HEK293 (cell line): Measurements from ENCODE around the gene PPP1R15B.
A peak's percentile ranks its signal among the peaks of the same experiment; 100 is the strongest.

Experiments used
- ELK4 ChIP-seq: IDR thresholded peaks from 2 replicates; pipeline ENCODE4 v1.6.1; 2011; ENCODE audit warnings: mild to moderate bottlenecking, low read depth, low read length, borderline replicate concordance
- MZF1 ChIP-seq: fragments of 450-650 bp; formaldehyde crosslinking; IDR thresholded peaks from 2 replicates; pipeline ENCODE4 v1.5.1; 2017; ENCODE audit warnings: missing biosample characterization, missing genetic modification characterization, borderline replicate concordance
- PRDM4 ChIP-seq: fragments of 450-650 bp; formaldehyde crosslinking; IDR thresholded peaks from 2 replicates; pipeline ENCODE4 v1.5.1; 2017; ENCODE audit warnings: missing biosample characterization, missing genetic modification characterization
- PRDM6 ChIP-seq: fragments of 450-650 bp; formaldehyde crosslinking; IDR thresholded peaks from 2 replicates; pipeline ENCODE4 v1.5.1; 2017; ENCODE audit warnings: missing biosample characterization, missing genetic modification characterization
- ZBTB7A ChIP-seq: fragments of 450-650 bp; formaldehyde crosslinking; IDR thresholded peaks from 2 replicates; pipeline ENCODE4 v1.5.1; 2016; ENCODE audit warnings: low read depth, missing biosample characterization, missing genetic modification characterization
- ZFP3 ChIP-seq: fragments of 450-650 bp; formaldehyde crosslinking; IDR thresholded peaks from 2 replicates; pipeline ENCODE4 v1.5.1; 2016; ENCODE audit warnings: low read depth, missing biosample characterization, missing genetic modification characterization
- ZIC2 ChIP-seq: fragments of 450-650 bp; formaldehyde crosslinking; IDR thresholded peaks from 2 replicates; pipeline ENCODE4 v1.5.1; 2016; ENCODE audit warnings: missing biosample characterization, missing genetic modification characterization
- ZNF132 ChIP-seq: fragments of 450-650 bp; formaldehyde crosslinking; IDR thresholded peaks from 2 replicates; pipeline ENCODE4 v1.5.1; 2017; ENCODE audit warnings: missing biosample characterization, missing genetic modification characterization, borderline replicate concordance
- ZNF148 ChIP-seq: fragments of 450-650 bp; formaldehyde crosslinking; IDR thresholded peaks from 2 replicates; pipeline ENCODE4 v1.5.0; 2017; ENCODE audit warnings: missing biosample characterization, missing genetic modification characterization, borderline replicate concordance
- ZNF280C ChIP-seq: fragments of 450-650 bp; formaldehyde crosslinking; IDR thresholded peaks from 2 replicates; pipeline ENCODE4 v1.5.1; 2016; ENCODE audit warnings: missing biosample characterization, missing genetic modification characterization
- ZNF335 ChIP-seq: fragments of 450-650 bp; formaldehyde crosslinking; conservative IDR thresholded peaks from 2 replicates; pipeline ENCODE4 v1.5.1; 2016; ENCODE audit warnings: missing biosample characterization, missing genetic modification characterization
- ZNF37A ChIP-seq: fragments of 450-650 bp; IDR thresholded peaks from 2 replicates; pipeline ENCODE4 v1.5.1; 2018; ENCODE audit warnings: missing biosample characterization, missing genetic modification characterization
- ZNF416 ChIP-seq: fragments of 450-650 bp; formaldehyde crosslinking; IDR thresholded peaks from 2 replicates; pipeline ENCODE4 v1.5.1; 2016; ENCODE audit warnings: missing biosample characterization, missing genetic modification characterization
- ZNF449 ChIP-seq: fragments of 450-650 bp; formaldehyde crosslinking; IDR thresholded peaks from 2 replicates; pipeline ENCODE4 v1.5.1; 2017; ENCODE audit warnings: missing biosample characterization, mild to moderate bottlenecking, missing genetic modification characterization, moderate library complexity
- ZNF518A ChIP-seq: fragments of 450-650 bp; formaldehyde crosslinking; conservative IDR thresholded peaks from 2 replicates; pipeline ENCODE4 v1.5.1; 2016; ENCODE audit warnings: low read depth, missing biosample characterization, missing genetic modification characterization
- ZNF654 ChIP-seq: fragments of 450-650 bp; formaldehyde crosslinking; IDR thresholded peaks from 2 replicates; pipeline ENCODE4 v1.5.1; 2016; ENCODE audit warnings: low read depth, missing biosample characterization, missing genetic modification characterization
- ZNF660 ChIP-seq: fragments of 450-650 bp; IDR thresholded peaks from 2 replicates; pipeline ENCODE4 v1.5.1; 2018; ENCODE audit warnings: missing biosample characterization, mild to moderate bottlenecking, missing genetic modification characterization
- ZSCAN5A ChIP-seq: fragments of 450-650 bp; formaldehyde crosslinking; IDR thresholded peaks from 2 replicates; pipeline ENCODE4 v1.5.1; 2016; ENCODE audit warnings: missing biosample characterization, missing genetic modification characterization

Gene PPP1R15B

GRCh38 chr1:204411451-204412204, at the start of gene PPP1R15B (continued):
- TF ChIP-seq PRDM4 (tag by site-specific recombination): no peak
- peak; percentile 70; the same call in 1 of the 2 replicates for TF ChIP-seq ZSCAN5A (tag by site-specific recombination)
- TF ChIP-seq ELK4: peak; percentile 64; the same call in 1 of the 2 replicates
- no peak for TF ChIP-seq ZBTB7A (tag by site-specific recombination)
- peak; percentile 96 for TF ChIP-seq ZNF449 (tag by site-specific recombination)
- TF ChIP-seq ZNF132: no peak
- TF ChIP-seq ZNF654: no peak
- no peak for TF ChIP-seq ZNF280C
- 0 out of 2 replicates have a peak, but pooled peaks have one; percentile 20 for TF ChIP-seq ZIC2 (tag by site-specific recombination)
- no peak for TF ChIP-seq ZFP3 (tag by site-specific recombination)
- peak; percentile 78 for TF ChIP-seq ZNF335 (tag by site-specific recombination)
- TF ChIP-seq ZNF660 (tag by site-specific recombination): no peak; the same call in none of the 2 replicates
- TF ChIP-seq MZF1 (tag by site-specific recombination): no peak
- TF ChIP-seq ZNF518A: peak; percentile 11
- TF ChIP-seq ZNF37A (tag by site-specific recombination): no peak
- TF ChIP-seq ZNF416: no peak
- no peak for TF ChIP-seq ZNF148 (tag by site-specific recombination)
- TF ChIP-seq PRDM6 (tag by site-specific recombination): no peak
